ENCODE results near the gene SNX25.

GRCh38 chr4:185290656-185291055 lies 81.3 kb downstream of the SNX25 start:
- no peak for TF ChIP-seq CTCF (optimal IDR thresholded peaks at IDR 0.05 in 1 of 3, IDR thresholded peaks at IDR 0.05 in 1 of 3, conservative IDR thresholded peaks at IDR 0.05 in 1 of 3; ENCODE audit: extremely low read depth in 1 of 3, insufficient read depth in 2 of 3, low read length in 3 of 3)
- TF ChIP-seq EZH2 (IDR thresholded peaks at IDR 0.05; ENCODE audit: low read length), result no peak
